GM21526 (cell line): ENCODE results near the gene NCAPD3.

Experiments used
- ATAC-seq: cut with Tn5 transposase; IDR thresholded peaks from one replicate; pipeline ENCODE4 v1.9.1; 2021; ENCODE audit warnings: moderate library complexity; ENCODE audit not compliant: unreplicated experiment, low FRiP score

The NCAPD3 gene

DNA sequence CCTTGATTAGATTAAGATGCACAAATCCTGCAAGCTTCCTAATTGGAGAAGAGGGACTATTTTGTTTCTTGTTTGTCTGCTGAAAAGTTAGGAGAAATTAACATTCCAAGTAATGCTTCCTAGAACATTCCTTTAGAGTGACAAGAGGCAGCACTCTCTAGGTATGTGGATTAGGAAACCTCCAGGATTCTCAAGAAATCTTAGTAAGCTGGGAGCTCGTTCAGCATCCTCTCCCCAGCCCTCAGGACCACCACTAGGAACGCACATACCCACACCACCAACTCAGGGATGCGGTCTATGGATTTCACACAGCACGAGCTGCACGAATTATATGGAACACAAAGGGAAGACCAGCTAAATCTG, 52.9 kb downstream of the NCAPD3 start:
- ATAC-seq = no peak

DNA sequence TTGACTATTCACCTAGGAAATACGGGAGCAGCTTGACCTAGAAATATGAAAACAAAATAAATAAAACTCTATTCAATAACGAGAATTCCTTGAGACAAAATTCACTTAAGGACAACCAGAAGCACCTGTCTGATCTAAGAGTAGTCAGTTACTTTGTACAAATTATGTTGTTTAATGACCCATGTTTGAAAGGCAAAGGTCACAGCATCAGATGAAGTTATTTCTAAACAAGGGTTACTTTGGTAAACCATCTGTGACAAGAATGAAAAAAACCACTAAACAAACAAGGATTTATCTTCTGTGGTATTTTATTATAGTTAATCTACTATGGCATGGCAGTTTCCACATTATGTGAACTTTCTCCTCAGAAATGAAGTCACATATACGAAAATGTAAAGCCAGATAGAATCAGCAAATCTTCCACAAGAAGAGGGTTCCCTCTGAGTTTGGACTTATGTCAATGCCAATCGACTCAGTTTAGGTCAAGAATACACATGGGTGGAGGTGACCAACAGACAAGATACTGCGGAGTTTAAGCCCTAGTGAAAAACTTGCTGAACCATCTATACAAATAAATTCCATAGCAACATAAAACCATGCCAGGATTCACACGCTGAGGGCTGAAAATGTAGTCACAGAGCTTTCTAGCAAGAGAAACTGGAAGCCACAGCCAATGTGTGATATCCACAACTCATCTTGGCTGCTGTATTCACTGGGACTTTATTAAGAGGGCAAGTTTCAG, 53.4 kb downstream of the NCAPD3 start:
- ATAC-seq = no peak

DNA sequence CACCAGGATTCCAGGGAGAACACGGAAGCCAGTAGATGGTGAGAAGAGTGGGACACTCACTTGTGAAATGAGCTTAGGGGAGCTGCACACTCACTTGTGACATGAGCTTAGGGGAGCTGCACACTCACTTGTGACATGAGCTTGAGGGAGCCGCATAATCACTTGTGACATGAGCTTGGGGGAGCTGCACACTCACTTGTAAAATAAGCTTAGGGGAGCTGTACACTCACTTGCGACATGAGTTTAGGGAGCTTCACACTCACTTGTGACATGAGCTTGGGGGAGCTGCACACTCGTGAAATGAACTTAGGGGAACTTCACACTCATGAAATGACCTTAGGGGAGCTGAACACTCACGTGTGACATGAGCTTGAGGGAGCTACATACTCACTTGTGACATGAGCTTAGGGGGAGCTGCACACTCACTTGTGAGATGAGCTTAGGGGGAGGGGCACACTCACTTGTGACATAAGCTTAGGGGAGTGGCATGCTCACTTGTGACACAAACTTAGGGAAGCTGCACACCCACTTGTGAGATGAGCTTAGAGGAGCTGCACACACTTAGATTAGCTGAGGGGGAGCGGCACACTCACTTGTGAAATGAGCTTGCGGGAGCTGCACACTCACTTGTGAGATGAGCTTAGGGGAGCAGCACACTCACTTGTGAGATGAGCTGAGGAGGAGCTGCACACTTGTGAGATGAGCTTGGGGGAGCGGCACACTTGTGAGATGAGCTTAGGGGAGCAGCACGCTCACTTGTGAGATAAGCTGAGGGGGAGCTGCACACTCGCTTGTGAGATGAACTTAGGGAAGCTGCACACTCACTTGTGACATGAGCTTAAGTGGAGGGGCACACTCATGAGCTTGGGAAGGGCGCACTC, 59.0 kb downstream of the NCAPD3 start:
- no peak for ATAC-seq

DNA sequence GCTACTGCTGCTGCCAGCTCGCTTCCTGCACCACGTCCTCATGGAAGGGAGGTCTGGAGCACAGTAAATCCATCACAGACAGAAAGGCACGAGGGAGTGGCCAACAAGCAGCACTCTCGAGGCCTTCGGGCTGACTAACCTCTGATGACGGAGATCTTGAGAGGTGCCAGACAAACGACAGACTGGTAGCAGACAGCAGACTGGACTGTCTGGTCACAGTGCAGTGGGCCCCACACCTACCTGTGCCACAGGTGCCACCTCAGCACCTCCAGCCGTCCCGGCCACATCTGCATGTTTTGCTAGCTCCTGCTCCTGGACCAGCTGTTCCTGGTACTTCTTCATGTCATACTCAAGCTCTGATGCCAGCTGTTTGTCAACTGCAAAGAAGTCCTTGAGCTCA, 64.1 kb downstream of the NCAPD3 start:
- ATAC-seq = no peak

DNA sequence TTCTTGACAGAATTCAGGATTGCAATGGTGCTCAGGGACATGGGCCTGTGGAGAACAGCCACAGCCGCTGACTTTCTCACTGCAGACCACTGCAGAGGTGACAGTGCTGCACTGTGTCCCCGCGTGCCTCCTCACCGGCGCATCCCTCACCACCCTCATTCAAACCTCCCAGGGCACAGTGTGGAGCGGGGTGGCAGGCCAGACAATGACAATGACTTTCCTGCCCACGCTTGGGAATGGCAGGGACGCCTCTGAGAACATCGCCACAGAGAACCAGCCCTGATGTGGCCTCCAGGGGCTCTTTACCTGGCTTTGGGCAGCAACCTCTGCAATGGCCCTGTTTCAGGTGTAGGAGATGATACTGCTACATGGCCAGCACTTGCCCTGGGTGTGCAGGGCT, 65.7 kb downstream of the NCAPD3 start:
- ATAC-seq = no peak

DNA sequence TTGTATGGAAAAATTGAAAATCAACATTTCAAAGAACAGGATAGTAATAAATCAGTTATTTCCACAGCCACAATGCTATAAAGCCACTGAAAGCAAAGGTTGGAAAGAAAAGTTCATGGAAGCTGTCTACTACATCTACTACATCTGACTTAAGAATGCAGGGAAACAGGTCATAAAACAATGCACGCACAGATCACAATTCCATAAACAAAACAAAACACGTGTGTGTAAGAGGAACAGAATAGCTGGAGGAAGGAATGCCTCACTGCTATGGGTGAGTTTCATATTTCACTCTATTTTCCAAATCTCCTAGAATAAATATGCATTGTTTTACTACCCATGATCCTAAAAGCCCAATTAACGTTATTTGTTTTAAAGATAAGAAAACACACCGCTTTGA, 66.3 kb downstream of the NCAPD3 start:
- ATAC-seq = no peak

DNA sequence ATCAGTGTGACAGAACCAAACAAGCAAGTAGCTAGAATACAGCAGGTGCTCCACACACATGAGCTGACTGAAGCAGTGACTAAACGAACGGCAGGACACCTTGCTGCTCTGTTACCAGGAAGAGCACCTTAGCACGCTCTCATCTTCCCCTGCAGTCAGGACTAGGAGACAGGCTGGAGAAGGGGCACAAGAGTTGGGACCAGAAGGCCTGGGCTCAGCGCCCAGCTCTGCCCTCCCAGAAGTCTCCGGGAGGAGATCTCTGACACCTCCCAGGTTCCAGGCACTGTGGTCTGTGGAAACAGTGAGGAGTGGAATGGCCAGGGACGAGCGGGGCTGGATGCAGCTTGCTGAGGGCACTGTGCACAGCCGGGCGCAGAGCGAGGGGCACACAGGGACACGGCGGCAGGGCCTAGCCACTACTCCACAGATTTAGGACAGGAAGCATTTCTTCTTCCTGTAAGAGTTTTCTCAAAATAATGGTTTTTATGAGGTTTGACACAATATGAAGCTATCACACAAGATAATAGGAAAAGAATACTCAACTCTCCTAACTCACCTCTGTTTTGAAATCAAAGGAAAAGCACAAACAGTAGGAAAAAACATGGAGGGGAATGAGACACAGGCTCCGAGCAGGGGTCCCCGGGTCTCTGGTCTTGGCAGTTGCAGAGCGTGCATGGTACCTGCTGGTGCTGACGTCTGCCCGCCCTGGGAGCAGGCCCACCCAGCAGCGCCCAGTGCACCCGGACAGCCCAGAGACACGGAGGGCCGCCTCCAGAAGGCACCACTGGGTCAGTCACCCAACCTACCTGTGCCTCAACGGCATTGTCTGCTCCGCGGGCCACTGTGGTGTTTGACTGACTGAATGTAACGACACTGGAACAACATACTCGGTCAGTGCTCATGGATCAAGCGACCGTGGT, 67.6 kb downstream of the NCAPD3 start:
- ATAC-seq = no peak

DNA sequence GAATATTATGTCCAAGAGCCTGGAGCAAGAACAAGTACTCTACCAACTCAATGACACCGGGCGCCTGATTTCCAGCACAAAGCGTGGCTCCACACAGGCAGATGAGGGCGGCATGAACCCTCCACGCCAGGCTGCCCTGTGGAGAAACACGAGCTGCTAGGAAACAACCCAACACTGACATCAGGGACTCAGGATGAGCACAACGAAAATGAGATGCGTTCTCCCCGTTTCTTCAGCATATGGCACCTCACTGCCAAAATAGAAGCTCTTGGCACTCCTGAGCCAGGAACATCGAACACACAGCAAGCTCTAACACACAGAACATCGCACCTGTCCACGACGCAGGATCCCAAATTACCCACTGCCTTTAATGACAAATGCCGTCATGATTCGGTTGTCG, 68.3 kb downstream of the NCAPD3 start:
- no peak for ATAC-seq

DNA sequence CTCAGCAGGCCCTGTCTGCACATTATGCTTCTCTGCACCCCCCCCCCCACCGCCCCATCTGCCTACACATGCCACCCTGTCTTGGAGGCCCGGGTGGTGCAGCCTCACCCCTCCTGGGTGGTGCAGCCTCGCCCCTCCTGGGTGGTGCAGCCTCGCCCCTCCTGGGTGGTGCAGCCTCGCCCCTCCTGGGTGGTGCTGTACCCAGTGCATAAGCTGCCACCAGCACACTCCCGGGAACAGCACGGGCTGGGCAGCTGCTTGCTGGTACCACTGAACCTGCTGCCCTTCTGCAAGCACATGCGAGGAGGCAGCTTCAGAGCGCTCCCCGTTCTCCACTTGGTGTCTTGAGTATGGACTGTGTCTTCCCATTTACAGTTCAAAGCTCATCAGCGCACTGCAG, 69.3 kb downstream of the NCAPD3 start:
- no peak for ATAC-seq

DNA sequence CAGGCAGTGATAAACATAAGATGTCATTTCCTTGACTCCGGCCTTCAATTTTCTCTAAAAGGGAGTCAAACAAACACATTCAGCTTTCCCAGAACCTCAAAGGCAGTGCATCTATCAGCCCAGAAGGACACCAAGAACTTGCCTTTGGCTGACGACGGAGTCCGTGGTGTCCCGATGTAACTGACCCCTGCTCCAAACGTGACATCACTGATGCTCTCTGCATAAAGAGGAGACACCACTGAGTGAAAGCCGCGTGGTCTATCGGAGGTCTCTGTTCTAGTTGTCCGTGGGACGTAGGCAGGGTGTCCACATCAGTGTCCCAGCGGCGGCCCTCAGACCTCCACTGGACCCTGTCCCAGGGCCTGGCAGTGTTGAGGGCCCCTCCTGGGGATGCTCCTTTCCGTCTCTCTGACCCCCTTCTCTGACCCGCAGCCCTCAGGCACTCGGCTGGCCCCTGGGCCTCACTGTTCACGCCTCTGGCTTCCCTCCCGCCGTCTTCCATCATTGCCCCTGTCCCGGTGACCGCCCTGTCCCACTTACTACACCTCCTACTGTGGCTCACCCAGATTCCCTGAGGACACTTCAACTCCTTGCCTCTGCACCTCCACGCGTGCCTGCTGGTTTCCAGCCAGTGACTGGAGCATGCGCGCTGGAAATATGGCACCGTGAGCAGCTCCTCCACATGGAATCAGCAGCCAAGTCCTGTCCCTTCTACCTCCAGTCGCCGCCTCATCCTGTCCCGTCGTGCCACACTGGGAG, 70.4 kb downstream of the NCAPD3 start:
- no peak for ATAC-seq

DNA sequence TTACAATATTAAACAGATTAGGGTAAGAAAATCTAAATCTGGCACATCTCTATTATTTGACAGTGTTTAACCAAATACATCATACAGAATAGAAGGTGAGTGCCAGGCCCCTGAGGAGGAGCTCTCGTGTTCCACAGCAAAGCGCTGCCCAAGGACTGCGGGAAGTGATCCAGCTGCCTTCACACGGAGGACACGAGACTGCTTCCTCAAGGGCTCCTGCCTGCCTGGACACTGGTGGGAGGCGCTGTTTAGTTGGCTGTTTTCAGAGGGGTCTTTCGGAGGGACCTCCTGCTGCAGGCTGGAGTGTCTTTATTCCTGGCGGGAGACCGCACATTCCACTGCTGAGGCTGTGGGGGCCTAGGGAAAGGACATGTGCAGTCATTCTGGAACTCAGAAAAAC, 71.1 kb downstream of the NCAPD3 start:
- no peak for ATAC-seq

DNA sequence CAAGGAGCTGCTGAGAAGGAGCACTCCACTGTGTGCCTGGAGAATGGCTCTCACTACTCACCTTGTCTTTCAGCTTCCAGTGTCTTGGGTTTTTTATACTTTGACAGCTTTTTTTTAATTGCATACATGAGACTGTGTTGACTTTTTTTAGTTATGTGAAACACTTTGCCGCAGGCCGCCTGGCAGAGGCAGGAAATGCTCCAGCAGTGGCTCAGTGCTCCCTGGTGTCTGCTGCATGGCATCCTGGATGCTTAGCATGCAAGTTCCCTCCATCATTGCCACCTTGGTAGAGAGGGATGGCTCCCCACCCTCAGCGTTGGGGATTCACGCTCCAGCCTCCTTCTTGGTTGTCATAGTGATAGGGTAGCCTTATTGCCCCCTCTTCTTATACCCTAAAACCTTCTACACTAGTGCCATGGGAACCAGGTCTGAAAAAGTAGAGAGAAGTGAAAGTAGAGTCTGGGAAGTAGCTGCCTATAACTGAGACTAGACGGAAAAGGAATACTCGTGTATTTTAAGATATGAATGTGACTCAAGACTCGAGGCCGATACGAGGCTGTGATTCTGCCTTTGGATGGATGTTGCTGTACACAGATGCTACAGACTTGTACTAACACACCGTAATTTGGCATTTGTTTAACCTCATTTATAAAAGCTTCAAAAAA, 72.6 kb downstream of the NCAPD3 start:
- no peak for ATAC-seq

DNA sequence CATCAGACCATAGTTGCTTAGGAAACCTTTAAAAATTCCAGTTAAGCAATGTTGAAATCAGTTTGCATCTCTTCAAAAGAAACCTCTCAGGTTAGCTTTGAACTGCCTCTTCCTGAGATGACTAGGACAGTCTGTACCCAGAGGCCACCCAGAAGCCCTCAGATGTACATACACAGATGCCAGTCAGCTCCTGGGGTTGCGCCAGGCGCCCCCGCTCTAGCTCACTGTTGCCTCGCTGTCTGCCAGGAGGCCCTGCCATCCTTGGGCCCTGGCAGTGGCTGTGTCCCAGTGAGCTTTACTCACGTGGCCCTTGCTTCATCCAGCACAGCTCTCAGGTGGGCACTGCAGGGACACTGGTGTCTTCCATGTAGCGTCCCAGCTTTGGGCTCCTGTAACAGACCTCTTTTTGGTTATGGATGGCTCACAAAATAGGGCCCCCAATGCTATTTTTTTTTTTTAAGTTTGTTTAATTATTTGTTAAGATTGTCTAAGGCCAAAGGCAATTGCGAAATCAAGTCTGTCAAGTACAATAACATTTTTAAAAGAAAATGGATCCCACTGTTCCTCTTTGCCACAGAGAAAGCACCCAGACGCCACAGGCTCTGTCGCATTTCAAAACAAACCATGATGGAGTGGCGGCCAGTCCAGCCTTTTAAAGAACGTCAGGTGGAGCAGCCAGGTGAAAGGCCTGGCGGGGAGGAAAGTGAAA, 73.4 kb downstream of the NCAPD3 start:
- no peak for ATAC-seq

DNA sequence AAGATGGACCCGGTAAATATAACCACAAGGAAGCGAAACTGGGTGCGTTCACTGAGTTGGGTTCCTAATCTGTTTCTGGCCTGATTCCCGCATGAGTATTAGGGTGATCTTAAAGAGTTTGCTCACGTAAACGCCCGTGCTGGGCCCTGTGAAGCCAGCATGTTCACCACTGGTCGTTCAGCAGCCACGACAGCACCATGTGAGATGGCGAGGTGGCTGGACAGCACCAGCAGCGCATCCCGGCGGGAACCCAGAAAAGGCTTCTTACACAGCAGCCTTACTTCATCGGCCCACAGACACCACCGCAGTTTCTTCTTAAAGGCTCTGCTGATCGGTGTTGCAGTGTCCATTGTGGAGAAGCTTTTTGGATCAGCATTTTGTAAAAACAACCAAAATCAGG, 74.4 kb downstream of the NCAPD3 start:
- no peak for ATAC-seq

DNA sequence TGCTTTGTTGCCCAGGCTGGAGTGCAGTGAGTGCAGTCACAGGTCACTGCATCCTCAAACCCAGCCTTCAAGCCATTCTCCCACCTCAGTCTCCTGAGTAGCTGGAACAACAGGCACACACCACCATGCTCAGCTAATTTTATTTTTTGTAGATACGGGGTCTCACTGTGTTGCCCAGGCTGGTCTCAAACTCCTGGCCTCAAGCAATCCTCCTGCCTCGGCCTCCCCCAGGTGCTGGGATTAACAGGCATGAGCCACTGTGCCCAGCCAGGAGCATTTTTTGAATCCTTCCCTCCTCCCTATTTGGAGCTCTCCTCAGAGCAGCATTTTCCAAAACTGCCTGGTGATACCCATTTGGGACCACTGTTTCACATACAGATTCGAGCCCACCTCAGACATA, 77.2 kb downstream of the NCAPD3 start:
- ATAC-seq = no peak

DNA sequence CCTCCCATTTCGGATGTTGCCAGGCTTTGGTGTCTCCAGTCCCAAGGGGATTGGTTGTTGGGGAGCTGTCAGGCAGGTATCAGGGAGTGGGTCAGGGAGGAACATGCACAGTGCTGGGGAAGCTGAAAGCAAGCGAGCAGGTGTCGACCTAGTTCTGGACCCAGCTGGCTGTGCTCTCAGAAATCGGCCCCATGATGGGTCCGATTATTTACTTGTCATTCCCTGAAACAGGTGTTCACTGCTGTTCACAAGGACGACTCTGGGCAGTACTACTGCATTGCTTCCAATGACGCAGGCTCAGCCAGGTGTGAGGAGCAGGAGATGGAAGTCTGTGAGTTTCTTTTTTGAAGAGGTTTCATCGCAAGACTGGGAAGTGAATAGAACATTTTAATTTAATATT, 78.1 kb downstream of the NCAPD3 start:
- no peak for ATAC-seq

DNA sequence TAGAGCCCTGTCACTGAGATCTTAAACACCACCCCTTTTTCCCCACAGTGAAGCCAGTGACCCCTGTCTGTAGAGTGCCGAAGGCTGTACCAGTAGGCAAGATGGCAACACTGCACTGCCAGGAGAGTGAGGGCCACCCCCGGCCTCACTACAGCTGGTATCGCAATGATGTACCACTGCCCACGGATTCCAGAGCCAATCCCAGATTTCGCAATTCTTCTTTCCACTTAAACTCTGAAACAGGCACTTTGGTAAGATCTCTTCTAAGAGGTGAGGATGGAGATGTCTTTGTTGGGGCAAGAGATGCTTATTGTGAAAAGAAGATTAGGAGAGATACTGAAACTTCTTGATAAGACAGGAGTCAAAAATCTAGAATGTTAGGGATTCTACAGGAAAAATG, 79.0 kb downstream of the NCAPD3 start:
- ATAC-seq = no peak

DNA sequence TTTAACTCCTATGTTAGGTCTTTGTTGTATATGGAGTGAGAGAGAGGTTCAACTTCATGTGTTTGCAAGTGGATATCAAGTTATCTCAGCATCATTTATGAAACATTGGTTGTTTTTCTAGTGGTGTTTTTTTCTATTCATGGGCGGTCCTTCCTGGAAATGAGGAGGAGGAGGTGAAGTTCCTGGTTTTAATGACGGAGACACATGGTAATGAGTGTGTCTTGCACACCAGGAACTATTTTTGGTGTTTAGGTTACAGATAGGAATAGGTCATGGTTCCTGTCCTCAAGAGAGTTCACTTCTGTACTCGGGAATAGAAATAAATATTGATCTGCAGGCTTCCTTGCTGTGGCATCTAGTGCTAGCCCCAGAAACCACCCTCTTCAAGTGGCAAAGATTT, 80.0 kb downstream of the NCAPD3 start:
- no peak for ATAC-seq

DNA sequence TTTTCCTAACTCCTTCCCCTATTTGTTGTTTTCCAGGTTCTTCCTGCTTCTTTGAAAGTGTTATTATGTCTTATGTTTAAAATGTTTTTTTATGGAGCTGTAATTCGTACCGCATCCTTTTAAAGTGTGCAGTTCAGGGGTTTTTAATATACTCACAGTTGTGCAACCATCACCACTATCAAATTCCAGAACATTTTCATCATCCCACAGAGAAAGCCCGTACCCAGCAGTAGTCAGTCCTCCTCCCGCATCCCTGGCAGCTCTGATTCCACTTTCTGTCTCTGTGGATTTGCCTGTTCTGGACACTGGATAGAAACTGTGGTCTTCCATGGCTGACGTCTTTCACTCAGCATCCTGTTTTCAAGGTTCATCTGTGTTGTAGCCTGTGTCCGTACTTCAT, 81.2 kb downstream of the NCAPD3 start:
- ATAC-seq = no peak
